ENCODE measurements around the gene LY6G5B. TPM values are rescaled to one million over a fixed set of nuclear protein-coding genes. Genes with fewer than 3 reads are reported as not detected.

The LY6G5B gene
- total and polyA plus RNA-seq, 2 of the 4 experiments (the other 2 are of a cell fraction) = 2.2 to 13.6 TPM

DNA sequence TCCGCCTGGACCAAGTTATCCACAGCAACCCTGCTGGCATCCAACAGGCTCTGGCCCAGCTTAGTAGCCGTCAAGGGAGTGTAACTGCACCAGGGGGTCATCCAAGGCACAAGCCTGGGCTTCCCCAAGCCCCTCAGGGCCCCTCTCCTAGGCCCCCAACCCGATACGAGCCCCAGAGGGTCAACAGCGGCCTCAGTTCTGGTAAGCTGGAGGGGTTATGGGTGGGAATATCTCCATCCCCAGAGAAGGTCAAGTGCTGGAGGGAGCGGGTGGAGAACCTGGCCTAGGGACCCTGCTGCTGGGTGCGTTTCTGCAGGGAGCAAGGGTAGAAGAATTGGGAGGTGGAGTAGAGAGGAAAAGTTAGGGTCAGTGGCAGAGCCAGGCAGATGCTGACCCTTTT is 36.3 kb upstream of the LY6G5B start:
- peaks cover 31 to 46% of the 10 kb centered on the region in 2 experiments for H3K79me1 ChIP-seq (ENCODE audit: low read depth in 1 of 2, low read length in 2 of 2)
- no peak overlapping the region for H2AK5ac ChIP-seq (ENCODE audit: low read depth, low read length)
- H3K18ac ChIP-seq (ENCODE audit: low read depth, low read length) = no peak overlapping the region
- peak overlapping the region; percentile 41 for H2BK5ac ChIP-seq (ENCODE audit: low read depth, low read length, poor library complexity, severe bottlenecking)
- no peak overlapping the region for H4K5ac ChIP-seq (ENCODE audit: low read depth, low read length)
- H3K4me2 ChIP-seq (ENCODE audit: low read depth, low read length) = no peak overlapping the region
- no peak overlapping the region for H2BK20ac ChIP-seq (ENCODE audit: low read depth, low read length)
- no CpG with 5 or more reads among the region's 7 CpGs for WGBS, 2 experiments (ENCODE audit: extremely low coverage in 2 of 2, insufficient read length in 1 of 2)
- dilution Hi-C loops (cut with HindIII; ENCODE audit: low sequenced_read_pairs, unreplicated experiment) = no loop called here
- no peak for ATAC-seq (ENCODE audit: low read depth)
- intact Hi-C loops (cut with micrococcal nuclease) = no loop called here
- H3K23ac ChIP-seq (ENCODE audit: low read depth, low read length) = no peak overlapping the region
- H2AK9ac ChIP-seq (replicated peaks; ENCODE audit: low read depth, low read length, poor library complexity) = no peak overlapping the region
- ChIA-PET POLR2A (ENCODE audit: unreplicated experiment) (no interaction called here), CTCF (no interaction called here)
- H3K14ac ChIP-seq (replicated peaks; ENCODE audit: low read depth, low read length) = no peak overlapping the region
- no peak overlapping the region for H3K4me3 ChIP-seq (ENCODE audit: insufficient read depth, low read depth, low read length)
- H3K9me1 ChIP-seq (ENCODE audit: insufficient read depth, low read length) = no peaks in the 10 kb centered on the region
- H2BK120ac ChIP-seq (ENCODE audit: low read depth, low read length) = no peak overlapping the region
- no peaks in the 10 kb centered on the region for H3K4me1 ChIP-seq (ENCODE audit: control insufficient read depth, insufficient read depth, low read length)
- no peak overlapping the region for H3K56ac ChIP-seq (ENCODE audit: extremely low read depth, insufficient read depth, low read length)
- no peaks in the 10 kb centered on the region for H3K9me3 ChIP-seq (ENCODE audit: control insufficient read depth, insufficient read depth, low read length)
- no peak overlapping the region for H4K8ac ChIP-seq (ENCODE audit: low read depth in 2 of 2, low read length in 2 of 2)
- H3K9ac ChIP-seq (ENCODE audit: low read depth, low read length) = no peak overlapping the region
- H2BK15ac ChIP-seq (ENCODE audit: low read depth, low read length) = no peak overlapping the region
- H4K20me1 ChIP-seq (ENCODE audit: insufficient read depth, low read length) = peaks cover 24% of the 10 kb centered on the region
- in situ Hi-C loops (cut with MboI; ENCODE audit: low sequenced_read_pairs) = no loop called here
- BruUV-seq (replicated peaks) = no TSS peak
- no peak for DNase-seq
- no peak overlapping the region for H4K91ac ChIP-seq (ENCODE audit: insufficient read depth, low read depth, low read length)
- H3K4ac ChIP-seq (ENCODE audit: low read depth, low read length) = no peak overlapping the region
- H3K27me3 ChIP-seq (ENCODE audit: control insufficient read depth, insufficient read depth, low read length) = no peaks in the 10 kb centered on the region
- H3K36me3 ChIP-seq (ENCODE audit: control insufficient read depth, insufficient read depth, low read length) = peaks cover 87% of the 10 kb centered on the region
- no peak overlapping the region for H2AFZ ChIP-seq (replicated peaks; ENCODE audit: low read length, poor library complexity)
- no peak overlapping the region for H3K27ac ChIP-seq (ENCODE audit: insufficient read depth, low read length)
- TF ChIP-seq, protein P1, sequence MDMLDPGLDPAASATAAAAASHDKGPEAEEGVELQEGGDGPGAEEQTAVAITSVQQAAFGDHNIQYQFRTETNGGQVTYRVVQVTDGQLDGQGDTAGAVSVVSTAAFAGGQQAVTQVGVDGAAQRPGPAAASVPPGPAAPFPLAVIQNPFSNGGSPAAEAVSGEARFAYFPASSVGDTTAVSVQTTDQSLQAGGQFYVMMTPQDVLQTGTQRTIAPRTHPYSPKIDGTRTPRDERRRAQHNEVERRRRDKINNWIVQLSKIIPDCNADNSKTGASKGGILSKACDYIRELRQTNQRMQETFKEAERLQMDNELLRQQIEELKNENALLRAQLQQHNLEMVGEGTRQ (IDR thresholded peaks at IDR 0.05; ENCODE audit: low read depth, low read length) = no peak
- TF ChIP-seq BHLHE40 (IDR thresholded peaks at IDR 0.05; ENCODE audit: low read depth, low read length) (no peak), SMC3 (IDR thresholded peaks at IDR 0.05; ENCODE audit: low read depth, low read length) (no peak), NFE2L2 (IDR thresholded peaks at IDR 0.05; ENCODE audit: low read depth, low read length) (no peak), FOS (IDR thresholded peaks at IDR 0.05; ENCODE audit: low read depth, low read length) (no peak), CEBPB (IDR thresholded peaks at IDR 0.05; ENCODE audit: low read depth, low read length) (no peak), MXI1 (IDR thresholded peaks at IDR 0.05; ENCODE audit: borderline replicate concordance, low read depth, low read length) (no peak)
- TF ChIP-seq, protein P2, sequence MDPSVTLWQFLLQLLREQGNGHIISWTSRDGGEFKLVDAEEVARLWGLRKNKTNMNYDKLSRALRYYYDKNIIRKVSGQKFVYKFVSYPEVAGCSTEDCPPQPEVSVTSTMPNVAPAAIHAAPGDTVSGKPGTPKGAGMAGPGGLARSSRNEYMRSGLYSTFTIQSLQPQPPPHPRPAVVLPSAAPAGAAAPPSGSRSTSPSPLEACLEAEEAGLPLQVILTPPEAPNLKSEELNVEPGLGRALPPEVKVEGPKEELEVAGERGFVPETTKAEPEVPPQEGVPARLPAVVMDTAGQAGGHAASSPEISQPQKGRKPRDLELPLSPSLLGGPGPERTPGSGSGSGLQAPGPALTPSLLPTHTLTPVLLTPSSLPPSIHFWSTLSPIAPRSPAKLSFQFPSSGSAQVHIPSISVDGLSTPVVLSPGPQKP (IDR thresholded peaks at IDR 0.05; ENCODE audit: borderline replicate concordance, low read depth, low read length) = no peak

Data from IMR-90 (cell line).